Mesangial cell (primary cell): Measurements from ENCODE around the gene PTRH1. TPM values are rescaled to one million over a fixed set of nuclear protein-coding genes. Genes with fewer than 3 reads are reported as not detected.

Experiments
- total RNA-seq: library from RNA; depleted of rRNA; stranded (reverse); fragments of >200 nt; gene quantifications from 2 replicates; pipeline ENCODE4 v1.2.3, GENCODE V29; 2015

The PTRH1 gene
- 44.1 and 56.1 TPM in 2 replicates for total RNA-seq

GRCh38 chr9:127715470-127716337 is at the start of gene PTRH1, which contains the start of gene TTC16:
Gene PTRH1 (minus strand): TSS chr9:127715663. CDS start chr9:127715639, 24 bp downstream.
Gene TTC16 (plus strand): TSS chr9:127716079. CDS start chr9:127716146, 67 bp downstream.

DNA sequence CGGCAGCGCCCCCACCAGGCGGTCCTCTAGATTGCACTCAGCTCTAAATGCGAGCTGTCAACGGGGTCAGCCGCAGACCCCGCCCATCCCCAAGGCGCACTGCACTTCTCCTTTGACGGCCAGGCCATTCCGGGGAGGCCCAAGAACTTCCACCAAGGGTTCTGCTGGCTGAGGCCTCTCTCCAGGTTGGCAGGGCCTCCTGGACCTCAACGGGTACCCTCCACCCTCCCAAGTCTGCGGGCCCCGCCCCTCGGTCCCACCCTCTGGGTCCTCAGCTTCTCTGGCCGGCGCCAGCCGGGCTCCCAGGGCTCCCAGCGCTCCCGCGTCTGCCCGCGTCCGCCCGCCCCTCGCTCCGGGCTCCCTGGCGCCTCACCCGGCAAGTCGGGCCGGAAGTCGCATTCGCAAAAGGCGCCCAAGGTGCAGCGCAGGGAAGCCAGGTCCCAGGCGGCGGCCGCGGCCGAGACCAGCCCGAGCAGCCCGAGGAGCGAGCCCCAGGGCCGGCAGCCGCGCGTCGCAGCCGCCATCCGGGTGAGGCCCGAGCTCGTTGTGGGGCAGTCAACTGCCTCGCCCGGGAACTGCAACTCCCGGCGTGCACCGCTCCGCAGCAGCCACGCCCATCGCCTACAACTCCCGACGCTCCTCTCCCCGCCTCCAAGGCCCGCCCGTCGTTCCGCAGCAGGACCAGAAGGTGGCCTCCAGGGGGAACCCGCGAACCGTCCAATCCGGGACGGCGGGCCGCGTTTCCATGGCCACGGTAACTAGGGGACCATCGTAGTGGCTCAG is 19.5 kb upstream of the PTRH1 start, which contains the start of gene TOR2A:
Gene TOR2A, minus strand, starts transcription at position 548 of the 783 bp plus-strand sequence. Its CDS starts 24 bp downstream, at position 524.

DNA sequence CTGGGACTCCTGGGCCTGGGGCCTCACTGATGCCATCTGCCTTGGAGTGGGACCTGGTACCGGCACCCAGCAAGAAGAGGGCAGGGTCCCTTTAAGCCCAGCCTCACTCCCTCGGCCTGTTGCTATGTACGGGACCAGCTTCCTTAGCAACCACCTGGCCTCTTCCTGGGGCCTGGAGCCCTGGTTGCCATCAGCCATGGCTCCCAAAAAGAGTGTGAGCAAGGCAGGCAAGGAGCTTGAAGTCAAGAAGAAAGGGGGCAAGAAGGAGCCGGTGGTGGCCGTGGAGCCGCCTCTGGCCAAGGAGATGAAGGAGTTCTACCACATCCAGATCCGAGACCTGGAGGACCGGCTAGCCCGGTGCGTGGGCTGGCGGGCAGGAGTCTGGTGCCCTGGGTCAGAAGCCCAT is 8.6 kb downstream of the PTRH1 start, which contains the start of gene CFAP157:
Gene CFAP157, plus strand, starts transcription at position 153 of the 406 bp plus-strand sequence. Its CDS starts 44 bp downstream, at position 197.

Other genes starting within 250 kb of the PTRH1 start
- 7.7 and 14.5 TPM in 2 replicates for gene STXBP1, start 103.4 kb downstream of the PTRH1 start, total RNA-seq
- gene CFAP157, start 8.7 kb downstream of the PTRH1 start, total RNA-seq, result not detected in 2 replicates
- under 0.01 TPM in 1 of 2 replicates, not detected in the other for gene TTC16, start 416 bp upstream of the PTRH1 start, total RNA-seq
- gene TOR2A, start 19.6 kb upstream of the PTRH1 start, total RNA-seq, result 20.5 and 22.0 TPM in 2 replicates
- 0.25 TPM in 1 of 2 replicates, not detected in the other for gene SH2D3C, start 63.0 kb upstream of the PTRH1 start, total RNA-seq
- gene CDK9, start 70.4 kb upstream of the PTRH1 start, total RNA-seq, result 24.3 and 44.4 TPM in 2 replicates
- 65.0 and 102 TPM in 2 replicates for gene FPGS, start 87.2 kb upstream of the PTRH1 start, total RNA-seq
- gene ENG, start 139.0 kb upstream of the PTRH1 start, total RNA-seq, result 24.2 and 29.0 TPM in 2 replicates
- 29.5 and 40.1 TPM in 2 replicates for gene AK1, start 162.0 kb upstream of the PTRH1 start, total RNA-seq
- 37.0 and 62.6 TPM in 2 replicates for gene ST6GALNAC6, start 183.9 kb upstream of the PTRH1 start, total RNA-seq
- 34.1 and 46.1 TPM in 2 replicates for gene ST6GALNAC4, start 201.4 kb upstream of the PTRH1 start, total RNA-seq
- gene PIP5KL1, start 215.1 kb upstream of the PTRH1 start, total RNA-seq, result 2.5 and 4.2 TPM in 2 replicates
- 32.8 and 39.1 TPM in 2 replicates for gene DPM2, start 222.2 kb upstream of the PTRH1 start, total RNA-seq